ENCODE measurements around the gene ADAMTSL3. TPM values are rescaled to one million over a fixed set of nuclear protein-coding genes. Genes with fewer than 3 reads are reported as not detected.

ADAMTSL3 gene
- total RNA-seq, 1 experiment from 2014 or later, result 1.8 TPM

DNA sequence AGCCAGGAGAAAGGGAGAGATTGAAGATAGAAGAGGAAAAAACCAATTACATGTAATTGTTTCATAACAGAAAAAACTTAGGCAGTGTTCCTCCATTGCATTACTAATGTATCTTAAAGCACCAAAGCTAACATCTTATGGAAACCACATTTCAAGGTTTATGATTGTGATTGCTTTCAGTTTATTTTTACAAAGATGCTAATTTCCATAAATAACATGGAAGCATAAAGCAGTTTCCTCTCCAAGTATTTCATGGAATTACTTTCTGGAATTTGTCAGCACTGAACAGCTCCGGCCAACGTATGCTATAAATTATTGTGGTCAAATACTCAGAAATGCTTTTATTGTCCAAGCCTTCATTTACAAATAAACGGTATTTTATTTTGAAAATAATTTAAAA is 11.6 kb downstream of the ADAMTSL3 start:
- ChIA-PET POLR2A (no interaction called here), CTCF (no interaction called here)
- TF ChIP-seq E2F1 (CRISPR knock-in tag; IDR thresholded peaks at IDR 0.05), result no peak
- no peak for TF ChIP-seq GABPB1 (CRISPR knock-in tag; IDR thresholded peaks at IDR 0.05)
- no peak for TF ChIP-seq OVOL2 (CRISPR knock-in tag; IDR thresholded peaks at IDR 0.05; ENCODE audit: borderline replicate concordance)
- TF ChIP-seq EMX1 (CRISPR knock-in tag; IDR thresholded peaks at IDR 0.05), result no peak
- Mint-ChIP-seq H3K27ac (no peak overlapping the region), H3K27me3 (ENCODE audit: low read depth) (no peaks in the 10 kb centered on the region; the same call in 1 of the 2 replicates), H3K4me1 (no peaks in the 10 kb centered on the region), H3K36me3 (no peaks in the 10 kb centered on the region), H3K9me3 (peaks cover 5% of the 10 kb centered on the region), H3K4me3 (no peak overlapping the region)
- DNase-seq (ENCODE audit: low spot score) (no peak), ATAC-seq (no peak)

DNA sequence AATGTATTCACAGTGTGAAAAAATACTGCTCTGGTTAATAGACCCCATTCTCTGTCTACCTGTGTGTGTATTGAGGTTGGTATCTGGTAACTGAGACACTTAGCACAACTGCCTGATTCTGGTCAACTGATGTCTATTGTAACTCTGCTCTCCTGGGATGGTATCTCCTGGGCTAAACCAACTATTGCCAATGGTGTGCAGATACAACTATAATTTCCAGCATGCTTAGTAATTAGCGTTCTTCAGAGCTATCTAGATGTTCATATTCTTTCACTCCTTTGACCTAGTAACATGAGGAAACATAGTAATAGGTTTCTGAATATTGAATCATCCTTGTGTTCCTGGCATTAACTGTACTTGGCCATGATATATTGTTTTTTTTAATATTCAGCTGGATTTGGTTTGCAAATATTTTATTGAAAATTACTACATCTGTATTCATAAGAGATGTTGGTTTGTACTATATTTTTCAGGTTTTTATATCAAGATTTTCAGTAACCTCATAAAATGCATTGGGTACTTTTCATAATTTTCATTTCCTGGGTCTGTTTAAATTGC is 16.8 kb downstream of the ADAMTSL3 start:
- no peak for DNase-seq (ENCODE audit: low spot score)
- no peaks in the 10 kb centered on the region for H3K27me3 Mint-ChIP-seq (ENCODE audit: low read depth)
- H3K4me1 Mint-ChIP-seq, result no peaks in the 10 kb centered on the region
- CTCF ChIA-PET, result interaction anchor here (3.9 kb wide), 1 partner anchor 13 kb away, joined by 16 read pairs; no protein-coding TSS in a partner anchor
- POLR2A ChIA-PET, result no interaction called here
- no peak for ATAC-seq
- H3K4me3 Mint-ChIP-seq, result no peak overlapping the region
- H3K27ac Mint-ChIP-seq, result no peak overlapping the region
- no peak for TF ChIP-seq CBFB (CRISPR knock-in tag; IDR thresholded peaks at IDR 0.05; ENCODE audit: low read depth)
- no peak for TF ChIP-seq ZNF281 (CRISPR knock-in tag; IDR thresholded peaks at IDR 0.05)
- TF ChIP-seq, protein P1, sequence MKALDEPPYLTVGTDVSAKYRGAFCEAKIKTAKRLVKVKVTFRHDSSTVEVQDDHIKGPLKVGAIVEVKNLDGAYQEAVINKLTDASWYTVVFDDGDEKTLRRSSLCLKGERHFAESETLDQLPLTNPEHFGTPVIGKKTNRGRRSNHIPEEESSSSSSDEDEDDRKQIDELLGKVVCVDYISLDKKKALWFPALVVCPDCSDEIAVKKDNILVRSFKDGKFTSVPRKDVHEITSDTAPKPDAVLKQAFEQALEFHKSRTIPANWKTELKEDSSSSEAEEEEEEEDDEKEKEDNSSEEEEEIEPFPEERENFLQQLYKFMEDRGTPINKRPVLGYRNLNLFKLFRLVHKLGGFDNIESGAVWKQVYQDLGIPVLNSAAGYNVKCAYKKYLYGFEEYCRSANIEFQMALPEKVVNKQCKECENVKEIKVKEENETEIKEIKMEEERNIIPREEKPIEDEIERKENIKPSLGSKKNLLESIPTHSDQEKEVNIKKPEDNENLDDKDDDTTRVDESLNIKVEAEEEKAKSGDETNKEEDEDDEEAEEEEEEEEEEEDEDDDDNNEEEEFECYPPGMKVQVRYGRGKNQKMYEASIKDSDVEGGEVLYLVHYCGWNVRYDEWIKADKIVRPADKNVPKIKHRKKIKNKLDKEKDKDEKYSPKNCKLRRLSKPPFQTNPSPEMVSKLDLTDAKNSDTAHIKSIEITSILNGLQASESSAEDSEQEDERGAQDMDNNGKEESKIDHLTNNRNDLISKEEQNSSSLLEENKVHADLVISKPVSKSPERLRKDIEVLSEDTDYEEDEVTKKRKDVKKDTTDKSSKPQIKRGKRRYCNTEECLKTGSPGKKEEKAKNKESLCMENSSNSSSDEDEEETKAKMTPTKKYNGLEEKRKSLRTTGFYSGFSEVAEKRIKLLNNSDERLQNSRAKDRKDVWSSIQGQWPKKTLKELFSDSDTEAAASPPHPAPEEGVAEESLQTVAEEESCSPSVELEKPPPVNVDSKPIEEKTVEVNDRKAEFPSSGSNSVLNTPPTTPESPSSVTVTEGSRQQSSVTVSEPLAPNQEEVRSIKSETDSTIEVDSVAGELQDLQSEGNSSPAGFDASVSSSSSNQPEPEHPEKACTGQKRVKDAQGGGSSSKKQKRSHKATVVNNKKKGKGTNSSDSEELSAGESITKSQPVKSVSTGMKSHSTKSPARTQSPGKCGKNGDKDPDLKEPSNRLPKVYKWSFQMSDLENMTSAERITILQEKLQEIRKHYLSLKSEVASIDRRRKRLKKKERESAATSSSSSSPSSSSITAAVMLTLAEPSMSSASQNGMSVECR (CRISPR knock-in tag; IDR thresholded peaks at IDR 0.05; ENCODE audit: borderline replicate concordance), result no peak
- TF ChIP-seq, protein P2, sequence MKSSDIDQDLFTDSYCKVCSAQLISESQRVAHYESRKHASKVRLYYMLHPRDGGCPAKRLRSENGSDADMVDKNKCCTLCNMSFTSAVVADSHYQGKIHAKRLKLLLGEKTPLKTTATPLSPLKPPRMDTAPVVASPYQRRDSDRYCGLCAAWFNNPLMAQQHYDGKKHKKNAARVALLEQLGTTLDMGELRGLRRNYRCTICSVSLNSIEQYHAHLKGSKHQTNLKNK (CRISPR knock-in tag; IDR thresholded peaks at IDR 0.05), result no peak
- no peak for TF ChIP-seq ZNF396 (CRISPR knock-in tag; IDR thresholded peaks at IDR 0.05; ENCODE audit: borderline replicate concordance)
- TF ChIP-seq TP53 (CRISPR knock-in tag; IDR thresholded peaks at IDR 0.05), result no peak
- TF ChIP-seq FOXK1 (CRISPR knock-in tag; IDR thresholded peaks at IDR 0.05), result no peak
- no peak for TF ChIP-seq NR1H2 (CRISPR knock-in tag; IDR thresholded peaks at IDR 0.05)
- no peak for TF ChIP-seq RELA (CRISPR knock-in tag; IDR thresholded peaks at IDR 0.05; ENCODE audit: borderline replicate concordance)
- TF ChIP-seq TEAD1 (CRISPR knock-in tag; IDR thresholded peaks at IDR 0.05), result no peak
- TF ChIP-seq, protein P3, sequence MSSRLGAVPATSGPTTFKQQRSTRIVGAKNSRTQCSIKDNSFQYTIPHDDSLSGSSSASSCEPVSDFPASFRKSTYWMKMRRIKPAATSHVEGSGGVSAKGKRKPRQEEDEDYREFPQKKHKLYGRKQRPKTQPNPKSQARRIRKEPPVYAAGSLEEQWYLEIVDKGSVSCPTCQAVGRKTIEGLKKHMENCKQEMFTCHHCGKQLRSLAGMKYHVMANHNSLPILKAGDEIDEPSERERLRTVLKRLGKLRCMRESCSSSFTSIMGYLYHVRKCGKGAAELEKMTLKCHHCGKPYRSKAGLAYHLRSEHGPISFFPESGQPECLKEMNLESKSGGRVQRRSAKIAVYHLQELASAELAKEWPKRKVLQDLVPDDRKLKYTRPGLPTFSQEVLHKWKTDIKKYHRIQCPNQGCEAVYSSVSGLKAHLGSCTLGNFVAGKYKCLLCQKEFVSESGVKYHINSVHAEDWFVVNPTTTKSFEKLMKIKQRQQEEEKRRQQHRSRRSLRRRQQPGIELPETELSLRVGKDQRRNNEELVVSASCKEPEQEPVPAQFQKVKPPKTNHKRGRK (CRISPR knock-in tag; IDR thresholded peaks at IDR 0.05; ENCODE audit: borderline replicate concordance), result no peak
- TF ChIP-seq TCF7 (CRISPR knock-in tag; IDR thresholded peaks at IDR 0.05; ENCODE audit: low read depth), result no peak
- TF ChIP-seq FOXJ3 (CRISPR knock-in tag; IDR thresholded peaks at IDR 0.05; ENCODE audit: borderline replicate concordance), result no peak
- TF ChIP-seq ZNF425 (CRISPR knock-in tag; conservative IDR thresholded peaks at IDR 0.05), result no peak
- TF ChIP-seq, protein P4, sequence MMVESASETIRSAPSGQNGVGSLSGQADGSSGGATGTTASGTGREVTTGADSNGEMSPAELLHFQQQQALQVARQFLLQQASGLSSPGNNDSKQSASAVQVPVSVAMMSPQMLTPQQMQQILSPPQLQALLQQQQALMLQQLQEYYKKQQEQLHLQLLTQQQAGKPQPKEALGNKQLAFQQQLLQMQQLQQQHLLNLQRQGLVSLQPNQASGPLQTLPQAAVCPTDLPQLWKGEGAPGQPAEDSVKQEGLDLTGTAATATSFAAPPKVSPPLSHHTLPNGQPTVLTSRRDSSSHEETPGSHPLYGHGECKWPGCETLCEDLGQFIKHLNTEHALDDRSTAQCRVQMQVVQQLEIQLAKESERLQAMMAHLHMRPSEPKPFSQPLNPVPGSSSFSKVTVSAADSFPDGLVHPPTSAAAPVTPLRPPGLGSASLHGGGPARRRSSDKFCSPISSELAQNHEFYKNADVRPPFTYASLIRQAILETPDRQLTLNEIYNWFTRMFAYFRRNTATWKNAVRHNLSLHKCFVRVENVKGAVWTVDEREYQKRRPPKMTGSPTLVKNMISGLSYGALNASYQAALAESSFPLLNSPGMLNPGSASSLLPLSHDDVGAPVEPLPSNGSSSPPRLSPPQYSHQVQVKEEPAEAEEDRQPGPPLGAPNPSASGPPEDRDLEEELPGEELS (CRISPR knock-in tag; IDR thresholded peaks at IDR 0.05), result no peak
- H3K36me3 Mint-ChIP-seq, result no peaks in the 10 kb centered on the region
- peaks cover 11% of the 10 kb centered on the region for H3K9me3 Mint-ChIP-seq
